Stimulated activated CD4-positive, alpha-beta T cell treated with anti-CD3 and anti-CD28 coated beads, Interleukin-4, amount 100 ng/mL, for 48 hours (primary cell): ENCODE measurements around the gene PNPLA3.

Source experiments
- DNase-seq, 2 donors: peaks; one replicate each; pipeline ENCODE4 v3.0.0-alpha.2; 2020; ENCODE audit warnings: low read depth in 2 of 2

PNPLA3 gene

DNA sequence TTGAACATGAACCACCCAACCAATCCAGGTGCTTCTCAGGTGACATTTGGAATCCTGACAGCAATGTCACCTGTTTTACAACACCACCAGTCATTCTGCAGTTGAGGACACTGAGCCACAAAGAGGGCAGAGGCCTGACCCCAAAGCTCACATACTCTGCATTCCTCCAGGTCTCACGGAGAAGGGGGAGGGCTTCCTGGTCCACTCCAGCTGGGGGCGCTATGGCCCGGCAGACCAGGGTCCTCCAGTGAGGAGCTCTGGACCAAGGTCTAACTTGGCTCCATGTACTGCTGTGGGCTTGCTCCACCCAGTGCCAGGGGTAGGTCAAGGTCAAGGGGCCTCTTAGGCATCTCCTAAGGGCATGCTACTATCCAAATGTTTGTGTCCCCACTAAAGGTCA, 1.5 kb upstream of the PNPLA3 start:
- no peak for DNase-seq

DNA sequence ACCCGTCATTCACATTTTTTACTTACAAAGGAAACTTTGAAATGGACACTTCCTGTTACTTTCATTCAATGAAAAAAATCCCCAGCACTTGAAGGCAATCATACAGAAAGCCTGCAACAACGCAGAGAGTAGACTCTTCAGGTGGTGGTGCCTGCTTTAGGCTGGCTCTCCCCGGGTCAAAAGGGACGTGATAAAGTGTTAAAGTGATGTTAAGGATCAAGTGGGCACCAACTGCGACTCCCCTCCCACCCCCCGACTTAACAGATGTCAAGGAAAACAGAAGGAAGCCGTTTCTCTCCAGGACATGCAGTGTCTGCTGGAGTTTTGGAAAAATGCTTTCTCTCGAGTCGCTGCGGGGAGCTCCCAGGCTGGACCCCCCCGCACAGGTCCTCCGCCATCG, 414 bp upstream of the PNPLA3 start:
- no peak for DNase-seq

DNA sequence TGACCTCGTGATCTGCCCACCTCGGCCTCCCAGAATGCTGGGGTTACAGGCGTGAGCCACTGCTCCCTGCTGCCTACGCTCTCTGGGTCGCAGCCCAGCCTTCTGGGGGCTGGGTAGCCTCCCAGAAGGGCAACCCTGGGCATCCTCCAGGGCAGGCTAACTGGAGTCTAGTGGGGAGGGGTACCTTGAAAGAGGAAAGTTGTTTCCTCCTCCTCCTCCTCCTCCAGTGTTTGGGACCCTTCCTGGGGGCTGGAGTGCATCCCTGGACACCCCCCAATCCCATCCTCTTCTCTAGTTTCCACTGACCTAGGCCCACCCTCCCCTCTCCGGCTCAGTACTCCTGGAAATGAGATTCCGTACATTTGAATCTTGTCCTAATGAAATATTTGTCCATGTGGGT, 1.3 kb downstream of the PNPLA3 start:
- no peak for DNase-seq

DNA sequence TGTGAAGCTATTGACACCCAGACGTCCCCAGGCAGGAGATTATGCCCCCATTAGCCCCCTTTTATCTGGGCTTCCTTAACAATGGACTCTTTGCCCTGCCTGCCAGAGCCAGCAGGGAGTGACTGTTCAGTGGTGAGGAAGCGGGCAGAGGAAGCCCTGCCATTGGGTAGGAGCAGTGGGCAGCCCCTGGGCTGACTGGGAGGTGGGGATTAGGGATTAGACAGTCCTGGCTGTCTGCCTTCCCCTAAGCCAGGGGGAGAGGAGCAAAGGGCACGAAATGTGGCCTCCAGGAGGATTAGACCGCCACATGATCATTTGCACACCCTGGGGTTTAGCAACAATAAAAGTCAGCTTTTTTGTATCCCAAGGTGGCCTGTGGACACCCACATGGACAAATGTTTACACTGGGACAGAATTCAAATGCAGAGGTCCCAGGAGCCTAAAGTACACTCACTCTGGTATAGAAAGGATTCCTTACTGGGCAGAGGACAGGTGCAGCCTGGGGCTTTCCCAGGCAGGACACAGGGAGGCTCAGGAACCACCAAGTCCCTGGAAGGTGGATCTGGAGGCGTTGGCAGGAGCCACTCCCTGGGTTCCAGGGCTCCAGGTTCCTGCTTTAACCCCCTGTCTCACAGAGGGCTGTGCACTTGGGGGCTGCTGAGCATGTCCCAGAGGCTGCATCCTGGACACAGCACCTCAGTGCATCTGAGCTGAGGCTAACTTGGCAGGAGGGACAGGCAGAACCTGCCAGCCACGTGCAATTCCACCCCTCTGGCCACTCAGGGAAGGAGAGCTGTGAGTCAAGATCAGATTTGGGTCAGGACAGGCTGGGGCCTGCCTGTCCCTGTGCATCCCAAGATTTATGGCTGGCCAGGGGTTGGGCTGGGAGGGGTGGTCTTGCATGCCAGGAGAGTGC, 2.1 kb downstream of the PNPLA3 start:
- DNase-seq = no peak

DNA sequence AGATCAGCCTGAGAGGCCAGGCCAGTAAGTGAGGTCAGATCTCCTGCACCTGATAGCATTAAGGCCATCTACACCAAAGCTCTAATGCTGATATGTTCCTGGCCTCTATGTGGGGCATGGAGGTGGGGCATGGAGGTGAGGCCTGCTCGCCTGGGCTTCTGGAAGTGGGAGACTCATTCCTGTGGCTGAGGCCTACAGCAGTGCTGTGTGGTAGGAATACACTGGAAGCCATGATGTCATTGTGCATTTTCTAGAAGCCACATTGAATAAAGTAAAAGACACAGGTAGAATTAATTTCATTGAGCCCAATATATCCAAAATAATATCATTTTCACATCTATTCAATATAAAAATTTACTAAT, 2.7 kb downstream of the PNPLA3 start:
- no peak for DNase-seq

DNA sequence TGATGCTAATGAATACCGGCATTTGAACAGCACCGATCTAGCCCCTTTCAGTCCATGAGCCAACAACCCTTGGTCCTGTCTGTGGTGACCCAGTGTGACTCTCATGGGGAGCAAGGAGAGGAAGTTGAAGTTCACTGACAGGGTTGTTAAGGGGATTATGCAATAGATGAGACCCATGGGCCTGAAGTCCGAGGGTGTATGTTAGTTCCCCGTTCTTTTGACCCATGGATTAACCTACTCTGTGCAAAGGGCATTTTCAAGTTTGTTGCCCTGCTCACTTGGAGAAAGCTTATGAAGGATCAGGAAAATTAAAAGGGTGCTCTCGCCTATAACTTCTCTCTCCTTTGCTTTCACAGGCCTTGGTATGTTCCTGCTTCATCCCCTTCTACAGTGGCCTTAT, 4.9 kb downstream of the PNPLA3 start:
- DNase-seq = no peak

DNA sequence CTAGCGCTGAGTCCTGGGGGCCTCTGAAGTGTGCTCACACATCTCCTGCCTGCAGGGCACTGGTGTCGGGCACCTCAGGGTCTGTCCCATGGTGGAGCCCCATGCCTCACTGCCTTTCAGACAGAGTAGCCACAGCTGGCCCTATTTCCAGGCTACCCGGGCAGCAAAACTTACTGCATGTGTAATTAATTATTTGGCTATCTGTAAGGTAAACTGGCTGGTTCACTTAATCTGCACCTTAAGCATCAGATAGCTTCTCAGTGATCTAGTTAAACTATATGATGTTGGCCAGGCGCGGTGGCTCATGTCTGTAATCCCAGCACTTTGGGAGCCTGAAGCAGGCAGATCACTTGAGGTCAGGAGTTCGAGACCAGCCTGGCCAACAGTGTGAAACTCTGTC, 5.3 kb downstream of the PNPLA3 start:
- DNase-seq = no peak

DNA sequence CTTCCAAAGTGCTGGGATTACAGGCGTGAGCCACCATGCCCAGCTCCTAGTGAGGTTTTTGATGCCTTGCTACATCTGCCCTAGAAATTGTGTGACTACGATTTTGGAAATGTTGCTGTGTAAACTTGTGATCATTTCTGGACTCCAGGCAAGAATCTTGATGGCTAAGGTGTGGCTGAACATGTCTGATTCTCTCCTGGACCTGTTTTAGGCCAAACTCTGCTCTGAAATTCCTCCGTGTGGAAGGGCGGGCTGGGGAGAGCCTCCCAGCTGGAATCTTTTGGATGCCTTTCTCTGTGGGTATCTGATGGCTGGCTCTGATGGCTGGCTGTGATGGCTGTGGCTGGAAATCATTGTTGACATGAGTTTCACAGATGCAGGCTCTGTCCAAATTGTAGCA, 8.2 kb downstream of the PNPLA3 start:
- no peak for DNase-seq

DNA sequence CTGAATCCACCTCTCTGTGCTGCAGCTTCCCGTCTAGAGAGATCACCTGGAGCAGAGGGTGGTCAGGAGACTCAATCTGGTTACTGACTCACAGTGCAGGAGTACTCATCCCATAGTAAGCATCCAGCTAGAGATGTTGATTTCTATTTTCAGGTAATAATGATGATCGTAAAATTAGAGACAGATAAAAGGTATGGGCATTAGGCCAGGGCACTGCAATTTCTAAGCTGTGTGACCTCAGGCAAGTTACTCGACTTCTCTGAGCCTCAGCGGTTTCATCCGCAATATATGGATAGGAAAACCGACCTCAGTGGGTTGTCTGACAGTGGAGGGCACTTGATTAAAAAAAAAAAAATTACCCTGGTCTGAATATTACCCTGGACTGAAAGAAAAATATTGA, 17.8 kb downstream of the PNPLA3 start:
- no peak for DNase-seq

DNA sequence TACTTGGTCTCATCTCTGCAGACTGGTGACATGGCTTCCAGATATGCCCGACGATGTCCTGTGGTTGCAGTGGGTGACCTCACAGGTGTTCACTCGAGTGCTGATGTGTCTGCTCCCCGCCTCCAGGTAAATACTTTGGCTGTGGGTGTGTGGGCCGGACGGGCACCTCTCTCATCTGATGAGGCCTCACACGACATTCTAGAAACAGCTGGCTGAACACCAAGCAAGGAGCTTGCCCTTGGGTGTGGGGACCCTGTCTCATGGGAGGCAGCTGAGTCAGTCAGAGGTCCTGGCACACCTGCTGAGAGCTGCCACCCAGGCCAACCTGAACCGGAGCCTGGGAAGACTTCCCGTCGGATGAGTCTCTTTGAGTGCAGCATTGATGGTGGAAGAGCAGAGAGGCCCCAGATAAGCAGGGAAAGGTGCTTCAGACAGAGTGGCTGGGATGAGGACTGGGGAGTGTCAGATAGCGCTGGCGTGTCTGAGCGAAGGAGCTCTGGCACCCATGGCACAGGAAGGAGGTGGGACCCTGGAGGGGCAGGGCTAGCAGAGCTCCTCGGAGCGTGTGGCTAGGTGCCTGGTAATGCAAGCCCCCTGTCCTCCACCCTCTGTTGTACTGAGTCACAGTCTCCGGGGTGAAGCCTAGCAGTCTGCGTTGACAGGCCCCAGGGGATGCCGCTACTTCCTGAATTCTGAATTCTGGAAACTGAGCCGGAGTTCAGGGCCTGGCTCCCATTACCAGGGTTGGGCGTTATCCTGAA, 21.2 kb downstream of the PNPLA3 start:
- DNase-seq = no peak

DNA sequence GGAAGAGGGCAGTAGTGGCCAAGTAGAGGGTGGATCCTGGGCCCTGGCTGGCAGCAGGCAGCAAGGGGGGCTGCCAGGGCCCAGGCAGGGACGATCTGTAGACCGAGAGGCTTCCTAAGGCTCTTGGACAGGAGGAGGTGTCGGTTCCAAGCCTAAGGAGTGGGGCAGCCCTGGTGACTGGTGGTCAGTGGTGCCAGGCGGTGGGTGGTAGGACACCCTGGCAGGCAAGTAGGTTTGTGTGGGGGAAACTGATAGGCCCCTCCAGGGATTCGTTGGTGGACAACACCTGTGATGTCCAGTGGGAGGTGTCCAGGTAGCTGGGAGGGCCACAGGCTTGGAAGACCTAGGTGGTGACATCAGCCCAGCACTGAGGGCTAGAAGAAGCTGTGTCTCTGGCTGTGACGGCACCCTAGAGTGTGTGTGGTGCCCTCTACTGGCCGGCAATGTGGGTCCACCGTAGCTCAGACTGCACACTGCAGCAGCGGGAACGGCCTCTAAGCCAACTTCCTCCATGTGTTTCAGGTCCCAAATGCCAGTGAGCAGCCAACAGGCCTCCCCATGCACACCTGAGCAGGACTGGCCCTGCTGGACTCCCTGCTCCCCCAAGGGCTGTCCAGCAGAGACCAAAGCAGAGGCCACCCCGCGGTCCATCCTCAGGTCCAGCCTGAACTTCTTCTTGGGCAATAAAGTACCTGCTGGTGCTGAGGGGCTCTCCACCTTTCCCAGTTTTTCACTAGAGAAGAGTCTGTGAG, 22.2 kb downstream of the PNPLA3 start:
- DNase-seq = peak; percentile 64 to 72

DNA sequence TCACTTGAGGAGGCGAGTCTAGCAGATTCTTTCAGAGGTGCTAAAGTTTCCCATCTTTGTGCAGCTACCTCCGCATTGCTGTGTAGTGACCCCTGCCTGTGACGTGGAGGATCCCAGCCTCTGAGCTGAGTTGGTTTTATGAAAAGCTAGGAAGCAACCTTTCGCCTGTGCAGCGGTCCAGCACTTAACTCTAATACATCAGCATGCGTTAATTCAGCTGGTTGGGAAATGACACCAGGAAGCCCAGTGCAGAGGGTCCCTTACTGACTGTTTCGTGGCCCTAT, 22.7 kb downstream of the PNPLA3 start:
- DNase-seq = no peak

DNA sequence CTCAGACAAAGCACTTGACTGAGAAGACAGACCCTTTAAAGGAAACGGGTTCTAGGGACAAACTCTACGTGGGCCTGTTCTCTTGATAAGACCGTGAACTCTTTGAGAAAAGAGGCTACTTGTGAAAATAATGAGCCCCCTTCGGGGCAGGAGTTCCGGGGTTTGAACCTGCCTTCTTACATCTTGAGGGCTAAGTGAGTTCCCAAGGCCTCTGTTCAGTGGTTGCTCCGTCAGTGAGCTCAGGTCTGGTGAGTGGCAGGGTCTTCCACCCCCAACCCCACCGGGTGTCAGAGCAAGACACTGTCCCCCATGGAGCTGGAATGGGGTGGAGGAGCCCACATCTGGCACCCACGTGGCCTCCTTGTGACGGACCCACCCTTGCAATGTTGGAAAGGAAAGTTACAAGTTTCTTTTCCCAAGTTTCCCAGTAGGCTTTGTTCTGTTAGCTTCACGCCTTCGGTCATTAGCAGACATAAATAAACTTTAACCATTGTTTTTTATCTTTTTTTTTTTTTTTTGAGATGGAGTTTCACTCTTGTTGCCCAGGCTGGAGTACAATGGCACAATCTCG, 25.3 kb downstream of the PNPLA3 start:
- DNase-seq = no peak

DNA sequence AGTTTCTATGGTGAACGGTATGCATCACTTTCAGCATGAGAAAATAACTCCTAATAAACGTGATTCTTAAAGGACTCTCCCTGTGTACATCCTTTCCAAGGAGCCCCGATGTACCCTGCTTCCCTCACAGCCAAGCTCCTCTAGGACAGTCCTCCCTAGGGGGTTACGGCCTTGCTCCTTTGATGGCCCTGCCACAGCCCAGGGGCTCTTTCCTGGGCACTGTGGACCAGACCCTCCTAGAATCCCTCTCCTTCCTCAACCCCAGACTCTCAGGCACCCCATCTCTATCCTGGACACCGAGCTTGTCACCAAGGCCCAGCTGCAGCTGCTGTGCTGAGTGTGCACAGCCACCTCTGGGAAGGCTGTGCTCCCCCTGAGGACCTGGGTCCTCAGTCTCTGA, 27.8 kb downstream of the PNPLA3 start:
- no peak for DNase-seq

DNA sequence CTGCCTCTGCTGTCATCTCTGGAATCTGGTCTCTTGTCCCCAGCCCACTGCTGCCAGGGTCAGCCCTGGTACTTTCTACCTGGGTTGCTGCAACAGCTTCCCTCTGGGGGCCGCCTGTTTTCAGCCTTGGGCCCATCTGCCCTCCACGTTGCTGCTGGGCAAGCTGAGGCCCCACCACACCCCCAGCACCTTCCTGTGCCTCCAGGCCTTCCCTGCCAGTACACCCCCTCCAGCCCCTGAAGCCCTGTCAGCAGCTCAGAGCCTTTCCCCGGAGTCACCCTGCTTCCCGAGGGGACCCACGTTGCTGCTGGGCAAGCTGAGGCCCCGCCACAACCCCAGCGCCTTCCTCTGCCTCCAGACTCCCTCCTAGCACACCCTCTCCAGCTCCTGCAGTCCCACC, 28.4 kb downstream of the PNPLA3 start:
- no peak for DNase-seq

DNA sequence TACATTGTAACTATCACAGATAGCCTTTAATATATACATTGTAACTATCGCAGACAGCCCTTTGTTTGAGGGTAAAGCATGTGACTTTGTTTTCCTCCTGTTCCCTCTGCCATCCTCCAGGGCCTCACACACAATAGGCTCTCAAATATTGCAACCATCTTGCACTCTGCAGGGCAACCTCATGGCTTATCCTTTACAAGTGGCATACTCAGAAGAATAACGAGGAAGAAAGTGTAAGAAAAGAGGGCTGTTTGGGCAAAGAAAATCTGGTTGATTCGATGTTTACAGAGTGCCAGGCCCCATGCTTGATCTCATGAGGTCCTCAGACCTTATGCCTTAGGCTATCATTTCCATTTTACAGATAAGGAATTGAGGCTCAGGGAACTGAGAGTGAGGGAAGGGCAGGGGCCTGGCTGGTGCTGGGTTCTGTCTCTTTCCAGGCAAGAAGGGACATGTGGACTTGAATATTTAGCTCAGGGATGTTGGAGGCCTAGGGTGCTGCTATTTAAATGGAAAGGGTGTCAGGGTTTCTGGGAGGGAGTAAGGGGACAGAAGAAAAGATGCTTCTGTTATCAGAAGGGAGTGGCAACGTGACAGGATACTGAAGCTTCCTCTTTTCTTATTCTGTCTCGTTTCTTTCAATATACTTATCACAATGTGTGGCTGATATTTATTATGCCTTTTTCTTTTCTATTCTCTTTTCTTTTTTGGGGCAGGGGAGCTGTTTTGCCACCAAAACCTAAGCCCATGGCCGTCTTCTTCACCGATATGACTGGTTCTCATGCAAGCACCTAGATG, 30.6 kb downstream of the PNPLA3 start:
- no peak for DNase-seq

DNA sequence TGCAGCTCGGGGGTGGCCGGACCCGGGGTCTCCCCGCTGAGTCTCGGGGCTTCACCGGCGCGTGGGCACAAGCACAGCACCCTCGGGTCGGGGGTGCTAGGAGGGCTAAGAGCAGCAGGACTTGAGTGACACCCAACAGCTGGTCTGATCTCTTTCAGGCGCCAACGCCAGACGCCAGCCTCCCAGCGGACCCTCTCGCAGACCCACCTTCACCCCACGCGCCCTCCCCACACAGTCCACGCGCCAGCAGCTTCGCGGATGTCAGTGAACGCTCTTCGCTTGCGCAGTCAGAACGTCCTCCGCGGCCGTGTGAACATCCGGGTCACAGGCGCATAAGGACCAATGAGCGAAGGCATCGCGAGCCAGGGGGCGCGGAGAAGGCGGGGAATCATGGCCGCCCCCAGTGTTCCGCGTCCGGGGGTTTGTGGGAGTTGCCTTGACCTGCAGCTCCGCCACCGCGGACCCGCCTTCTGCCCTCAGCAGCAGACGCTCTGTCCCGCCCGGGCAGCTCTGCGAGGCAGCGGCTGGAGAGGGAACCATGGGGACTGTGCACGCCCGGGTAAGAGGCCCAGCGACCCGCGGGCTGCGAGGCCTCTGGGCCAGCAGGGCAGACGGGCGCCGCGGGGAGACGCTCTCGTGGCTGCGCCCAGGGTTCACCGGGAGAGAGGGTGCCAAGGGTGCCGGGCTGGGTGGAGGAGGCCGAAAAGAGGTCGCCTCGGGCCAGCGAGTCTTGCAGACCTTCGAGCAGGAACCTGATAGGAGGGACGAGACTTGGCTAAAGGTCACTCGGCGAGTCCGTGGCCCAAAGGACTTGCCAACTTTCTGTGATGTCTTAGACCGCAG, 31.7 kb downstream of the PNPLA3 start, which contains the start of gene SAMM50:
SAMM50 (plus strand) TSS at position 403 of the 843 bp plus-strand sequence; CDS start at position 539, 136 bp downstream.
- peak; percentile 82 to 90 for DNase-seq

DNA sequence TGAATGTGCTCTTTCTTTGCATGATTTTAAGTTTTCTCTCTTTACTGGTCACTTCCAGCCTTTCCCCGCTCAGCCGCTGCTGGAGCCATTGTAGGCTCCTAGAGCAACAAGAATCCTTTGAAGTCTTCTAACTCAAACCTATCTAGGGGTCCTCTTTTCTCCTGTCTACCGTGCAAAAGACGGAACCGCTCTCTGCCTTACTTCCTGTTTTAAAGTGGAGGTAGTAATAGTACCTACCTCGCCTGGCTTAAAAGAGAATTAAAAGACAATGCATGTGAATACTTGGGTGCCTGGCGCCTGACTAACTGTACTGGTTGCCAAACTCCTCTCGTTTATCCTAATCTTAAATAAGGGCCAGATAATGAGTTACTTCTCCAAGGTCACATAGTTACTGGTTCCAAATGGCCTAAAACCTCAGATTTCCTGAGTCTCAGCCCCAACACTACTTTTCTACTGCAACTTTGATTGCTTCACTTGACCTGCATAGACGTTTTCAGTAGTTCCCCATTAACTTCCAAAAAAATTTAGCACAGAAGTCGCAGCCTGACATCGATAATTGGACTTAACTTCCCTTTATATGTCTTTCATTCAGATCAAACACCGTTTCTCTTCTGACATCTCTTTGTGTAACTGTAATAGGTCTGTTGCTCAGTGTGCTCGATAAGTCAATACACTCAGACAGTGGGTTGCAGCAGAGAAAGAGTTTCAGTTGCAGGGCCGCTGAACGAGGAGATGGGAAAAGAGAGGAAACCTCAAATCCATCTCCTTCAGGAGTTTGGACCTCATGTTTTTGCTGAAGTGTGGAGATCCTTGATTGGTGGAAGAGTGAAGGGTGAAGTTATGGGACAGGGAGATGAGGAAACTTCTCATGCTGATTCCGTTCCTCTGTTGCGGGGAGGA, 32.5 kb downstream of the PNPLA3 start:
- DNase-seq = no peak

DNA sequence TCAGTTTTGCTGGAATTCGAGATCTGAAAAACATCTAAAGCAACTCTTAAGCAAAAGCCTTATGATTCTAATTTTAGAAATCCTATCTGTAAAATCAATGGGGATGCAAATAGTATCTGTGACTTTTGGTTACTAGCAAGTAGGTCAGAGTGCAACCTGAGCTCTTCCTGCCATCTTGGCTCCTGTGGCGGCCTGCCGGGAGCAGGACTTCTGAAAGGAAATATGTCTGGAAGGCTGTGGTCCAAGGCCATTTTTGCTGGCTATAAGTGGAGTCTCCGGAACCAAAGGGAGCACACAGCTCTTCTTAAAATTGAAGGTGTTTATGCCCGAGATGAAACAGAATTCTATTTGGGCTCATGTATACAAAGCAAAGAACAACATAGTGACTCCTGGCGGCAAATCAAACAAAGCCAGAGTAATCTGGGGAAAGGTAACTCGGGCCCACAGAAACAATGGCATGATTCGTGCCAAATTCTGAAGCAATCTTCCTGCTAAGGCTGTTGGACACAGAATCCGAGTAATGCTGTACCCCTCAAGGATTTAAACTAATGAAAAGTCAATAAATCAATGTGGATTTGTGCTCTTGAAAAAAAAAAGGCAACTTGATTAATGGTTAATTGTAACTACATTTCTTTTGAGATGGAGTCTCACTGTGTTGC, 33.3 kb downstream of the PNPLA3 start:
- DNase-seq = no peak
